ENCODE results near the gene FHIT. TPM values are rescaled to one million over a fixed set of nuclear protein-coding genes. Genes with fewer than 3 reads are reported as not detected.

FHIT gene
- total RNA-seq, 1 donor from 2014 or later, result 16.1 TPM

GRCh38 chr3:60268123-60268522 is 983.1 kb downstream of the FHIT start:
- Mint-ChIP-seq H3K4me1 (ENCODE audit: low read depth) (peaks cover 9% of the 10 kb centered on the region), H3K27ac (no peak overlapping the region), H3K27me3 (no peaks in the 10 kb centered on the region), H3K4me3 (ENCODE audit: low read depth) (no peak overlapping the region), H3K36me3 (ENCODE audit: insufficient read depth) (no peaks in the 10 kb centered on the region), H3K9me3 (ENCODE audit: low read depth) (no peaks in the 10 kb centered on the region)
- no peak for DNase-seq (ENCODE audit: low spot score, unreplicated experiment)
- no peak for TF ChIP-seq CTCF (IDR thresholded peaks at IDR 0.05; ENCODE audit: unreplicated experiment)

GRCh38 chr3:60266444-60266843 is 984.8 kb downstream of the FHIT start:
- Mint-ChIP-seq H3K9me3 (ENCODE audit: low read depth) (peaks cover 2% of the 10 kb centered on the region), H3K36me3 (ENCODE audit: insufficient read depth) (no peaks in the 10 kb centered on the region), H3K4me1 (ENCODE audit: low read depth) (peaks cover 6% of the 10 kb centered on the region), H3K27ac (no peak overlapping the region), H3K27me3 (no peaks in the 10 kb centered on the region), H3K4me3 (ENCODE audit: low read depth) (no peak overlapping the region)
- no peak for TF ChIP-seq CTCF (IDR thresholded peaks at IDR 0.05; ENCODE audit: unreplicated experiment)
- no peak for DNase-seq (ENCODE audit: low spot score, unreplicated experiment)

- Mint-ChIP-seq H3K27me3 (no peaks in the 10 kb centered on the region), H3K9me3 (ENCODE audit: low read depth) (peaks cover 2% of the 10 kb centered on the region), H3K36me3 (ENCODE audit: insufficient read depth) (no peaks in the 10 kb centered on the region), H3K27ac (no peak overlapping the region), H3K4me1 (ENCODE audit: low read depth) (peaks cover 6% of the 10 kb centered on the region), H3K4me3 (ENCODE audit: low read depth) (no peak overlapping the region)
- DNase-seq (ENCODE audit: low spot score, unreplicated experiment), result no peak
- TF ChIP-seq CTCF (IDR thresholded peaks at IDR 0.05; ENCODE audit: unreplicated experiment), result no peak
These were observed 988.1 kb downstream of the FHIT start for GRCh38 chr3:60263191-60263590.

- no peaks in the 10 kb centered on the region for H3K27me3 Mint-ChIP-seq
- DNase-seq (ENCODE audit: low spot score, unreplicated experiment), result no peak
- H3K9me3 Mint-ChIP-seq (ENCODE audit: low read depth), result peaks cover 2% of the 10 kb centered on the region
- no peaks in the 10 kb centered on the region for H3K36me3 Mint-ChIP-seq (ENCODE audit: insufficient read depth)
- H3K4me3 Mint-ChIP-seq (ENCODE audit: low read depth), result no peak overlapping the region
- TF ChIP-seq CTCF (IDR thresholded peaks at IDR 0.05; ENCODE audit: unreplicated experiment), result no peak
- no peak overlapping the region for H3K27ac Mint-ChIP-seq
- peaks cover under 1% of the 10 kb centered on the region for H3K4me1 Mint-ChIP-seq (ENCODE audit: low read depth)
These were observed 988.7 kb downstream of the FHIT start for GRCh38 chr3:60262546-60262945.

GRCh38 chr3:60260546-60260945 is 990.7 kb downstream of the FHIT start:
- Mint-ChIP-seq H3K4me3 (ENCODE audit: low read depth) (no peak overlapping the region), H3K9me3 (ENCODE audit: low read depth) (peaks cover 2% of the 10 kb centered on the region)
- TF ChIP-seq CTCF (IDR thresholded peaks at IDR 0.05; ENCODE audit: unreplicated experiment), result no peak

More at GRCh38 chr3:60260546-60260945, 990.7 kb downstream of the FHIT start:
- Mint-ChIP-seq H3K27me3 (no peaks in the 10 kb centered on the region), H3K36me3 (ENCODE audit: insufficient read depth) (no peaks in the 10 kb centered on the region), H3K4me1 (ENCODE audit: low read depth) (no peaks in the 10 kb centered on the region), H3K27ac (no peak overlapping the region)
- DNase-seq (ENCODE audit: low spot score, unreplicated experiment), result no peak
